Liver (tissue), 1 donor: ENCODE measurements around the gene DEGS2.

Source experiments
- SP1 ChIP-seq: IDR thresholded peaks from 2 replicates; pipeline ENCODE4 v1.6.1; 2018; ENCODE audit warnings: antibody characterized with exemption, mild to moderate bottlenecking
- TAF1 ChIP-seq: conservative IDR thresholded peaks from 2 replicates; pipeline ENCODE4 v1.6.1; 2016; ENCODE audit warnings: antibody characterized with exemption, mild to moderate bottlenecking
- donor health status: healthy.

GRCh38 chr14:100110816-100111215 is 48.6 kb downstream of the DEGS2 start:
- TF ChIP-seq TAF1 (no peak), SP1 (no peak)
